GM12874 (cell line): ENCODE measurements around the gene SCYL1.

Source experiments
- TF ChIP-seq, protein P1 (sequence below): IDR thresholded peaks from 2 replicates; pipeline ENCODE4 v1.5.1; 2011; ENCODE audit warnings: low read depth, mild to moderate bottlenecking, control low read depth, low read length, moderate library complexity; ENCODE audit not compliant: insufficient read depth

Gene SCYL1

GRCh38 chr11:65497141-65498041 is 27.5 kb upstream of the SCYL1 start:
- TF ChIP-seq, protein P1, sequence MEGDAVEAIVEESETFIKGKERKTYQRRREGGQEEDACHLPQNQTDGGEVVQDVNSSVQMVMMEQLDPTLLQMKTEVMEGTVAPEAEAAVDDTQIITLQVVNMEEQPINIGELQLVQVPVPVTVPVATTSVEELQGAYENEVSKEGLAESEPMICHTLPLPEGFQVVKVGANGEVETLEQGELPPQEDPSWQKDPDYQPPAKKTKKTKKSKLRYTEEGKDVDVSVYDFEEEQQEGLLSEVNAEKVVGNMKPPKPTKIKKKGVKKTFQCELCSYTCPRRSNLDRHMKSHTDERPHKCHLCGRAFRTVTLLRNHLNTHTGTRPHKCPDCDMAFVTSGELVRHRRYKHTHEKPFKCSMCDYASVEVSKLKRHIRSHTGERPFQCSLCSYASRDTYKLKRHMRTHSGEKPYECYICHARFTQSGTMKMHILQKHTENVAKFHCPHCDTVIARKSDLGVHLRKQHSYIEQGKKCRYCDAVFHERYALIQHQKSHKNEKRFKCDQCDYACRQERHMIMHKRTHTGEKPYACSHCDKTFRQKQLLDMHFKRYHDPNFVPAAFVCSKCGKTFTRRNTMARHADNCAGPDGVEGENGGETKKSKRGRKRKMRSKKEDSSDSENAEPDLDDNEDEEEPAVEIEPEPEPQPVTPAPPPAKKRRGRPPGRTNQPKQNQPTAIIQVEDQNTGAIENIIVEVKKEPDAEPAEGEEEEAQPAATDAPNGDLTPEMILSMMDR = no peak

DNA sequence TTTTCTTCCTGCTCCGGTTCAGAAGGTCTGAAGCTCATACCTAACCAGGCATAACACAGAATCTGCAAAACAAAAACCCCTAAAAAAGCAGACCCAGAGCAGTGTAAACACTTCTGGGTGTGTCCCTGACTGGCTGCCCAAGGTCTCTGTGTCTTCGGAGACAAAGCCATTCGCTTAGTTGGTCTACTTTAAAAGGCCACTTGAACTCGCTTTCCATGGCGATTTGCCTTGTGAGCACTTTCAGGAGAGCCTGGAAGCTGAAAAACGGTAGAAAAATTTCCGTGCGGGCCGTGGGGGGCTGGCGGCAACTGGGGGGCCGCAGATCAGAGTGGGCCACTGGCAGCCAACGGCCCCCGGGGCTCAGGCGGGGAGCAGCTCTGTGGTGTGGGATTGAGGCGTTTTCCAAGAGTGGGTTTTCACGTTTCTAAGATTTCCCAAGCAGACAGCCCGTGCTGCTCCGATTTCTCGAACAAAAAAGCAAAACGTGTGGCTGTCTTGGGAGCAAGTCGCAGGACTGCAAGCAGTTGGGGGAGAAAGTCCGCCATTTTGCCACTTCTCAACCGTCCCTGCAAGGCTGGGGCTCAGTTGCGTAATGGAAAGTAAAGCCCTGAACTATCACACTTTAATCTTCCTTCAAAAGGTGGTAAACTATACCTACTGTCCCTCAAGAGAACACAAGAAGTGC is 26.7 kb upstream of the SCYL1 start:
- TF ChIP-seq, protein P1 = no peak

GRCh38 chr11:65498727-65498976 is 26.2 kb upstream of the SCYL1 start:
- TF ChIP-seq, protein P1 = no peak

DNA sequence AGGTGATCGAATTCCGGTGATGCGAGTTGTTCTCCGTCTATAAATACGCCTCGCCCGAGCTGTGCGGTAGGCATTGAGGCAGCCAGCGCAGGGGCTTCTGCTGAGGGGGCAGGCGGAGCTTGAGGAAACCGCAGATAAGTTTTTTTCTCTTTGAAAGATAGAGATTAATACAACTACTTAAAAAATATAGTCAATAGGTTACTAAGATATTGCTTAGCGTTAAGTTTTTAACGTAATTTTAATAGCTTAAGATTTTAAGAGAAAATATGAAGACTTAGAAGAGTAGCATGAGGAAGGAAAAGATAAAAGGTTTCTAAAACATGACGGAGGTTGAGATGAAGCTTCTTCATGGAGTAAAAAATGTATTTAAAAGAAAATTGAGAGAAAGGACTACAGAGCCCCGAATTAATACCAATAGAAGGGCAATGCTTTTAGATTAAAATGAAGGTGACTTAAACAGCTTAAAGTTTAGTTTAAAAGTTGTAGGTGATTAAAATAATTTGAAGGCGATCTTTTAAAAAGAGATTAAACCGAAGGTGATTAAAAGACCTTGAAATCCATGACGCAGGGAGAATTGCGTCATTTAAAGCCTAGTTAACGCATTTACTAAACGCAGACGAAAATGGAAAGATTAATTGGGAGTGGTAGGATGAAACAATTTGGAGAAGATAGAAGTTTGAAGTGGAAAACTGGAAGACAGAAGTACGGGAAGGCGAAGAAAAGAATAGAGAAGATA is 25.7 kb upstream of the SCYL1 start, which contains the start of gene MALAT1:
Gene MALAT1, plus strand, starts transcription at position 69 of the 736 bp plus-strand sequence.
- TF ChIP-seq, protein P1 = no peak

DNA sequence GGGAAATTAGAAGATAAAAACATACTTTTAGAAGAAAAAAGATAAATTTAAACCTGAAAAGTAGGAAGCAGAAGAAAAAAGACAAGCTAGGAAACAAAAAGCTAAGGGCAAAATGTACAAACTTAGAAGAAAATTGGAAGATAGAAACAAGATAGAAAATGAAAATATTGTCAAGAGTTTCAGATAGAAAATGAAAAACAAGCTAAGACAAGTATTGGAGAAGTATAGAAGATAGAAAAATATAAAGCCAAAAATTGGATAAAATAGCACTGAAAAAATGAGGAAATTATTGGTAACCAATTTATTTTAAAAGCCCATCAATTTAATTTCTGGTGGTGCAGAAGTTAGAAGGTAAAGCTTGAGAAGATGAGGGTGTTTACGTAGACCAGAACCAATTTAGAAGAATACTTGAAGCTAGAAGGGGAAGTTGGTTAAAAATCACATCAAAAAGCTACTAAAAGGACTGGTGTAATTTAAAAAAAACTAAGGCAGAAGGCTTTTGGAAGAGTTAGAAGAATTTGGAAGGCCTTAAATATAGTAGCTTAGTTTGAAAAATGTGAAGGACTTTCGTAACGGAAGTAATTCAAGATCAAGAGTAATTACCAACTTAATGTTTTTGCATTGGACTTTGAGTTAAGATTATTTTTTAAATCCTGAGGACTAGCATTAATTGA is 25.0 kb upstream of the SCYL1 start:
- TF ChIP-seq, protein P1 = no peak

DNA sequence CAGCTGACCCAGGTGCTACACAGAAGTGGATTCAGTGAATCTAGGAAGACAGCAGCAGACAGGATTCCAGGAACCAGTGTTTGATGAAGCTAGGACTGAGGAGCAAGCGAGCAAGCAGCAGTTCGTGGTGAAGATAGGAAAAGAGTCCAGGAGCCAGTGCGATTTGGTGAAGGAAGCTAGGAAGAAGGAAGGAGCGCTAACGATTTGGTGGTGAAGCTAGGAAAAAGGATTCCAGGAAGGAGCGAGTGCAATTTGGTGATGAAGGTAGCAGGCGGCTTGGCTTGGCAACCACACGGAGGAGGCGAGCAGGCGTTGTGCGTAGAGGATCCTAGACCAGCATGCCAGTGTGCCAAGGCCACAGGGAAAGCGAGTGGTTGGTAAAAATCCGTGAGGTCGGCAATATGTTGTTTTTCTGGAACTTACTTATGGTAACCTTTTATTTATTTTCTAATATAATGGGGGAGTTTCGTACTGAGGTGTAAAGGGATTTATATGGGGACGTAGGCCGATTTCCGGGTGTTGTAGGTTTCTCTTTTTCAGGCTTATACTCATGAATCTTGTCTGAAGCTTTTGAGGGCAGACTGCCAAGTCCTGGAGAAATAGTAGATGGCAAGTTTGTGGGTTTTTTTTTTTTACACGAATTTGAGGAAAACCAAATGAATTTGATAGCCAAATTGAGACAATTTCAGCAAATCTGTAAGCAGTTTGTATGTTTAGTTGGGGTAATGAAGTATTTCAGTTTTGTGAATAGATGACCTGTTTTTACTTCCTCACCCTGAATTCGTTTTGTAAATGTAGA is 24.3 kb upstream of the SCYL1 start:
- TF ChIP-seq, protein P1 = no peak

DNA sequence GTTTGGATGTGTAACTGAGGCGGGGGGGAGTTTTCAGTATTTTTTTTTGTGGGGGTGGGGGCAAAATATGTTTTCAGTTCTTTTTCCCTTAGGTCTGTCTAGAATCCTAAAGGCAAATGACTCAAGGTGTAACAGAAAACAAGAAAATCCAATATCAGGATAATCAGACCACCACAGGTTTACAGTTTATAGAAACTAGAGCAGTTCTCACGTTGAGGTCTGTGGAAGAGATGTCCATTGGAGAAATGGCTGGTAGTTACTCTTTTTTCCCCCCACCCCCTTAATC is 23.8 kb upstream of the SCYL1 start:
- TF ChIP-seq, protein P1 = no peak
